ENCODE measurements around the gene COX6B2. TPM values are rescaled to one million over a fixed set of nuclear protein-coding genes. Genes with fewer than 3 reads are reported as not detected.

Gene COX6B2
- total RNA-seq, 1 experiment from 2014 or later, result 3.3 TPM

DNA sequence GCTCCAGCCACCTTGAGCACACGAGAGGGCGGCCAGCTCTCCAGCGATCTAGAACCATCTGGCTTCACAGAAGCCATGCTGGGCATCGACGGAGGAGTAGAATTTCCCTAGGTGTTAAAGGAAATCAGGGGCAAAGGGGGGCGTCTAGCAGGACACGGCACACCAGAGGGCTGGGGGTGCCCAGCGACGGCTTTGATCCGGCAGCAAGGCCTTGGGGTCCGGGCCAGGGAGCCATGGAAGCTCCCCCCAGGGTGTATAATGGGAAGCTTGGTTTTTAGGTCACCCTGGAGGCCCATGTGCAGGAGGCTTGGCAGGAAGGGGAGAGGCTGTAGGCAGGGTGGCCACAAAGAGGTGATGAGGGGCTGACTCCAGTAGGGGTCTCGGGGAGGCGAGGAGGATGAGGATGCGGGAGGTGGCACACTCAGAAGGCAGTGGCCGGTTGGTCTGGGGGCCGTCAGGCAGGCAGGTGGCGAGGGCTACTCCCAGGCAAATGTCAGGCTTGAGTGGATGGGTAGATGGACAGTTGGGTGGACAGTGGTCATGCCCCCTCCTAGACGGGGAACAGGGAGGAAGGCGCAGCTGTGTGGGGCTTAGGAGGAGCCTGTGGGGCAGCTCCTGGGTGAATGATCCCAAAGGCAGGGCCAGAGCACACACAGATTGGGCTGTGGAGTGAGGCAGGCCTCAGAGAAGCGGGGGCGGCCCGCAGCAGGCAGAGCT lies 9.3 kb downstream of the COX6B2 start:
- no TSS peak for BruUV-seq (replicated peaks)
- peaks cover 19% of the 10 kb centered on the region for H4K20me1 ChIP-seq (ENCODE audit: insufficient read depth)
- intact Hi-C loops (cut with micrococcal nuclease; ENCODE audit: unreplicated experiment), result no loop called here
- H3K79me2 ChIP-seq (ENCODE audit: low read depth), result peaks cover 18% of the 10 kb centered on the region
- DNase-seq, result peak in 1 of 2 experiments; percentile 33
- no peak overlapping the region for H2AFZ ChIP-seq
- ChIA-PET CTCF (interaction anchor here (0.6 kb wide), 1 partner anchor 9 kb away, joined by 4 read pairs; the partner anchor contains the start of gene COX6B2), POLR2A (ENCODE audit: unreplicated experiment) (interaction anchor here (0.6 kb wide), 5 partner anchors 12 to 1209 kb away, joined by 3 to 7 read pairs (median 5); no protein-coding TSS in a partner anchor)
- no peak overlapping the region for H3K4me3 ChIP-seq
- peaks cover 23% of the 10 kb centered on the region for H3K4me1 ChIP-seq (replicated peaks; ENCODE audit: insufficient read depth)
- H3K9me2 ChIP-seq (ENCODE audit: insufficient read depth), result no peaks in the 10 kb centered on the region
- no peak overlapping the region for H3K4me2 ChIP-seq
- TF ChIP-seq, protein P1, sequence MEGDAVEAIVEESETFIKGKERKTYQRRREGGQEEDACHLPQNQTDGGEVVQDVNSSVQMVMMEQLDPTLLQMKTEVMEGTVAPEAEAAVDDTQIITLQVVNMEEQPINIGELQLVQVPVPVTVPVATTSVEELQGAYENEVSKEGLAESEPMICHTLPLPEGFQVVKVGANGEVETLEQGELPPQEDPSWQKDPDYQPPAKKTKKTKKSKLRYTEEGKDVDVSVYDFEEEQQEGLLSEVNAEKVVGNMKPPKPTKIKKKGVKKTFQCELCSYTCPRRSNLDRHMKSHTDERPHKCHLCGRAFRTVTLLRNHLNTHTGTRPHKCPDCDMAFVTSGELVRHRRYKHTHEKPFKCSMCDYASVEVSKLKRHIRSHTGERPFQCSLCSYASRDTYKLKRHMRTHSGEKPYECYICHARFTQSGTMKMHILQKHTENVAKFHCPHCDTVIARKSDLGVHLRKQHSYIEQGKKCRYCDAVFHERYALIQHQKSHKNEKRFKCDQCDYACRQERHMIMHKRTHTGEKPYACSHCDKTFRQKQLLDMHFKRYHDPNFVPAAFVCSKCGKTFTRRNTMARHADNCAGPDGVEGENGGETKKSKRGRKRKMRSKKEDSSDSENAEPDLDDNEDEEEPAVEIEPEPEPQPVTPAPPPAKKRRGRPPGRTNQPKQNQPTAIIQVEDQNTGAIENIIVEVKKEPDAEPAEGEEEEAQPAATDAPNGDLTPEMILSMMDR (conservative IDR thresholded peaks at IDR 0.05), result no peak
- no peak for TF ChIP-seq EZH2 (IDR thresholded peaks at IDR 0.05; ENCODE audit: low read depth)
- no peak overlapping the region for H3K27ac ChIP-seq
- no peaks in the 10 kb centered on the region for H3K9me3 ChIP-seq (ENCODE audit: insufficient read depth, low read depth)
- peaks cover 4% of the 10 kb centered on the region; the same call in 1 of the 2 replicates for H3F3A ChIP-seq (ENCODE audit: insufficient read depth, low read depth)
- 0 out of 2 replicates have a peak, but pooled peaks cover 5% of the 10 kb centered on the region for H3K36me3 ChIP-seq (ENCODE audit: low read depth)
- H3K27me3 ChIP-seq (ENCODE audit: insufficient read depth, low read depth), result no peaks in the 10 kb centered on the region

DNA sequence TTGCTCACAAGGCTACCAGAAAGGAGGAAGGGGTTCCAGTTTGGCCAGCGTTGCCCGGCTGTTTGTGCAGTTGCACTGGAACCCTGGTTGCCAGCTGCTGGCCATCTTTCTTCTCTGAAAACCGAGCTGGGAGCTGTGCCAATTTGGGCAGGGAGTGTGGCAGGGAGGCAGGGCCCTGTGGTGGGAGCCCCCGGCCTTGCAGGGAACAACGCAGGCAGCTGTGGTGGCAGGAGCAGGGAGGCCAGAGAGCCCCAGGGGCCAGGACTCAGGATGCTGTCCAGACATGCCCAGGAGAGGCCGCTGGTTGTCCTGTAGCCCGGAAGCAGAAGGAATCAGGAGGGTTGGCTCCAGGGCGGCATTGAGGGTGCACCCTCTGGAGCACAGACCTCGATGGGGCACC lies 10.1 kb downstream of the COX6B2 start:
- no peak overlapping the region for H3K4me2 ChIP-seq
- CTCF ChIA-PET, result no interaction called here

More for the DNA sequence above, 10.1 kb downstream of the COX6B2 start:
- no TSS peak for BruUV-seq (replicated peaks)
- H2AFZ ChIP-seq, result no peak overlapping the region
- H3K9me2 ChIP-seq (ENCODE audit: insufficient read depth), result no peaks in the 10 kb centered on the region
- H3K4me3 ChIP-seq, result no peak overlapping the region
- peaks cover 22% of the 10 kb centered on the region for H3K79me2 ChIP-seq (ENCODE audit: low read depth)
- H4K20me1 ChIP-seq (ENCODE audit: insufficient read depth), result peaks cover 19% of the 10 kb centered on the region
- intact Hi-C loops (cut with micrococcal nuclease; ENCODE audit: unreplicated experiment), result no loop called here
- peak in 1 of 2 experiments; percentile 12 for DNase-seq
- POLR2A ChIA-PET (ENCODE audit: unreplicated experiment), result interaction anchor here (0.5 to 0.6 kb wide), 2 partner anchors 43 to 280 kb away, joined by 3 to 4 read pairs; partner anchors contain the start of gene ZNF784
- peaks cover 4% of the 10 kb centered on the region; the same call in 1 of the 2 replicates for H3F3A ChIP-seq (ENCODE audit: insufficient read depth, low read depth)
- H3K4me1 ChIP-seq (replicated peaks; ENCODE audit: insufficient read depth), result peaks cover 16% of the 10 kb centered on the region
- H3K9me3 ChIP-seq (ENCODE audit: insufficient read depth, low read depth), result no peaks in the 10 kb centered on the region
- H3K27me3 ChIP-seq (ENCODE audit: insufficient read depth, low read depth), result no peaks in the 10 kb centered on the region
- TF ChIP-seq, protein P1 (conservative IDR thresholded peaks at IDR 0.05), result no peak
- TF ChIP-seq EZH2 (IDR thresholded peaks at IDR 0.05; ENCODE audit: low read depth), result no peak
- no peak overlapping the region for H3K27ac ChIP-seq
- H3K36me3 ChIP-seq (ENCODE audit: low read depth), result 0 out of 2 replicates have a peak, but pooled peaks cover 5% of the 10 kb centered on the region

All from PC-9 (cell line).